GM12878 (cell line): ENCODE data around the gene TIMP2. TPM values are rescaled to one million over a fixed set of nuclear protein-coding genes. Genes with fewer than 3 reads are reported as not detected.

Source experiments
- MTA3 ChIP-seq: IDR thresholded peaks from 2 replicates; pipeline ENCODE4 v1.6.1; 2012; ENCODE audit warnings: low read length, inconsistent platforms, borderline replicate concordance
- ZNF217 ChIP-seq: fragments of 450-650 bp; IDR thresholded peaks from 2 replicates; pipeline ENCODE4 v1.6.1; 2017; ENCODE audit warnings: antibody characterized with exemption, mild to moderate bottlenecking
- polyA plus RNA-seq, 11 experiments: library from polyadenylated mRNA; depleted of rRNA in 4 of 11; unstranded in 6 of 11; stranded (reverse) in 5 of 11; fragments of >200 nt; fragmentation: Nextera tagmentation in 4 of 11; fragmentation: Illumina TruSeq in 1 of 11; extraction: Ambion mirVana in 4 of 11; extraction: Trizol in 1 of 11; gene quantifications; 1 replicate in 1 of 11; 2 replicates in 10 of 11; pipeline versions ENCODE4 v1.2.1 to v1.2.3, GENCODE V29; 2011 to 2016; ENCODE audit warnings: inconsistent platforms in 2 of 11, missing spikeins in 2 of 11, low read depth in 1 of 11
- total RNA-seq, 4 experiments: library from RNA; depleted of rRNA in 3 of 4; stranded (reverse); fragments of >200 nt in 3 of 4; fragmentation: Illumina TruSeq in 1 of 4; extraction: Trizol in 1 of 4; gene quantifications; 2 replicates each; pipeline versions ENCODE4 v1.2.1 to v1.2.3, GENCODE V29; 2013 to 2021
- TF ChIP-seq, protein P1 (sequence below): fragments of 450-650 bp; IDR thresholded peaks from 2 replicates; pipeline ENCODE4 v1.6.1; 2018; ENCODE audit warnings: borderline replicate concordance, mild to moderate bottlenecking; ENCODE audit not compliant: partially characterized antibody
- TF ChIP-seq, protein P2 (sequence below): fragments of 450-650 bp; formaldehyde crosslinking; IDR thresholded peaks from 2 replicates; pipeline ENCODE4 v1.5.0; 2022; ENCODE audit warnings: mild to moderate bottlenecking, missing genetic modification characterization
- TF ChIP-seq, protein P3 (sequence below): fragments of 450-650 bp; formaldehyde crosslinking; IDR thresholded peaks from 2 replicates; pipeline ENCODE4 v1.4.0; 2022; ENCODE audit warnings: mild to moderate bottlenecking, moderate library complexity
- TF ChIP-seq, protein P4 (sequence below): IDR thresholded peaks from 2 replicates; pipeline ENCODE4 v1.6.1; 2011; ENCODE audit warnings: low read depth, low read length, improper control_type of control experiment, borderline replicate concordance

The TIMP2 gene
- total and polyA plus RNA-seq, 10 of the 15 experiments (the other 5 are each of a cell fraction or from before 2014, with no cell fraction given), result 0.03 to 0.41 (median 0.04) TPM; not detected in 7

DNA sequence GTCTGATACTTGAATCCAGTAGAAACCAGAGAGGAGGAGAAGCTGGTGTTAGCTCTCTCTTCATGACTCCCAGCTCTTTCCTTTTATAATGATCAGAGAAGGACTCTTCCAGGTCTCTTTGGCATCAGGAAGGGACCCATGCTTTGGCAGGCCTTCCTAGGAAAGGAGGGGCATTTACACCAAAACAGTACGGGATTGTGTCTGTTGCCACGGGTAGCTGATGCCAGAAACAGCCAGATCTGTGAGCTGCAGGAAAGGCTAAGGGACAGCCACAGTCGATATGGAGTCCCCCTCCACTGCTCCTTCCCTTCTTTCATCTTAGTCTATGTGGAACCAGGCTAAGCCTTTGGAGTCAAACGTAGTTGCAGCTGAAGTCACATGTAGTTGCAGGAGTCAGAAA, 31.5 kb downstream of the TIMP2 start (continued):
- TF ChIP-seq, protein P1, sequence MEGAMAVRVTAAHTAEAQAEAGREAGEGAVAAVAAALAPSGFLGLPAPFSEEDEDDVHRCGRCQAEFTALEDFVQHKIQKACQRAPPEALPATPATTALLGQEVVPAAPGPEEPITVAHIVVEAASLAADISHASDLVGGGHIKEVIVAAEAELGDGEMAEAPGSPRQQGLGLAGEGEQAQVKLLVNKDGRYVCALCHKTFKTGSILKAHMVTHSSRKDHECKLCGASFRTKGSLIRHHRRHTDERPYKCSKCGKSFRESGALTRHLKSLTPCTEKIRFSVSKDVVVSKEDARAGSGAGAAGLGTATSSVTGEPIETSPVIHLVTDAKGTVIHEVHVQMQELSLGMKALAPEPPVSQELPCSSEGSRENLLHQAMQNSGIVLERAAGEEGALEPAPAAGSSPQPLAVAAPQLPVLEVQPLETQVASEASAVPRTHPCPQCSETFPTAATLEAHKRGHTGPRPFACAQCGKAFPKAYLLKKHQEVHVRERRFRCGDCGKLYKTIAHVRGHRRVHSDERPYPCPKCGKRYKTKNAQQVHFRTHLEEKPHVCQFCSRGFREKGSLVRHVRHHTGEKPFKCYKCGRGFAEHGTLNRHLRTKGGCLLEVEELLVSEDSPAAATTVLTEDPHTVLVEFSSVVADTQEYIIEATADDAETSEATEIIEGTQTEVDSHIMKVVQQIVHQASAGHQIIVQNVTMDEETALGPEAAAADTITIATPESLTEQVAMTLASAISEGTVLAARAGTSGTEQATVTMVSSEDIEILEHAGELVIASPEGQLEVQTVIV, result no peak
- TF ChIP-seq, protein P2, sequence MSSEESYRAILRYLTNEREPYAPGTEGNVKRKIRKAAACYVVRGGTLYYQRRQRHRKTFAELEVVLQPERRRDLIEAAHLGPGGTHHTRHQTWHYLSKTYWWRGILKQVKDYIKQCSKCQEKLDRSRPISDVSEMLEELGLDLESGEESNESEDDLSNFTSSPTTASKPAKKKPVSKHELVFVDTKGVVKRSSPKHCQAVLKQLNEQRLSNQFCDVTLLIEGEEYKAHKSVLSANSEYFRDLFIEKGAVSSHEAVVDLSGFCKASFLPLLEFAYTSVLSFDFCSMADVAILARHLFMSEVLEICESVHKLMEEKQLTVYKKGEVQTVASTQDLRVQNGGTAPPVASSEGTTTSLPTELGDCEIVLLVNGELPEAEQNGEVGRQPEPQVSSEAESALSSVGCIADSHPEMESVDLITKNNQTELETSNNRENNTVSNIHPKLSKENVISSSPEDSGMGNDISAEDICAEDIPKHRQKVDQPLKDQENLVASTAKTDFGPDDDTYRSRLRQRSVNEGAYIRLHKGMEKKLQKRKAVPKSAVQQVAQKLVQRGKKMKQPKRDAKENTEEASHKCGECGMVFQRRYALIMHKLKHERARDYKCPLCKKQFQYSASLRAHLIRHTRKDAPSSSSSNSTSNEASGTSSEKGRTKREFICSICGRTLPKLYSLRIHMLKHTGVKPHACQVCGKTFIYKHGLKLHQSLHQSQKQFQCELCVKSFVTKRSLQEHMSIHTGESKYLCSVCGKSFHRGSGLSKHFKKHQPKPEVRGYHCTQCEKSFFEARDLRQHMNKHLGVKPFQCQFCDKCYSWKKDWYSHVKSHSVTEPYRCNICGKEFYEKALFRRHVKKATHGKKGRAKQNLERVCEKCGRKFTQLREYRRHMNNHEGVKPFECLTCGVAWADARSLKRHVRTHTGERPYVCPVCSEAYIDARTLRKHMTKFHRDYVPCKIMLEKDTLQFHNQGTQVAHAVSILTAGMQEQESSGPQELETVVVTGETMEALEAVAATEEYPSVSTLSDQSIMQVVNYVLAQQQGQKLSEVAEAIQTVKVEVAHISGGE (CRISPR knock-in tag), result no peak
- TF ChIP-seq MTA3, result no peak
- TF ChIP-seq ZNF217, result no peak
- TF ChIP-seq, protein P3, sequence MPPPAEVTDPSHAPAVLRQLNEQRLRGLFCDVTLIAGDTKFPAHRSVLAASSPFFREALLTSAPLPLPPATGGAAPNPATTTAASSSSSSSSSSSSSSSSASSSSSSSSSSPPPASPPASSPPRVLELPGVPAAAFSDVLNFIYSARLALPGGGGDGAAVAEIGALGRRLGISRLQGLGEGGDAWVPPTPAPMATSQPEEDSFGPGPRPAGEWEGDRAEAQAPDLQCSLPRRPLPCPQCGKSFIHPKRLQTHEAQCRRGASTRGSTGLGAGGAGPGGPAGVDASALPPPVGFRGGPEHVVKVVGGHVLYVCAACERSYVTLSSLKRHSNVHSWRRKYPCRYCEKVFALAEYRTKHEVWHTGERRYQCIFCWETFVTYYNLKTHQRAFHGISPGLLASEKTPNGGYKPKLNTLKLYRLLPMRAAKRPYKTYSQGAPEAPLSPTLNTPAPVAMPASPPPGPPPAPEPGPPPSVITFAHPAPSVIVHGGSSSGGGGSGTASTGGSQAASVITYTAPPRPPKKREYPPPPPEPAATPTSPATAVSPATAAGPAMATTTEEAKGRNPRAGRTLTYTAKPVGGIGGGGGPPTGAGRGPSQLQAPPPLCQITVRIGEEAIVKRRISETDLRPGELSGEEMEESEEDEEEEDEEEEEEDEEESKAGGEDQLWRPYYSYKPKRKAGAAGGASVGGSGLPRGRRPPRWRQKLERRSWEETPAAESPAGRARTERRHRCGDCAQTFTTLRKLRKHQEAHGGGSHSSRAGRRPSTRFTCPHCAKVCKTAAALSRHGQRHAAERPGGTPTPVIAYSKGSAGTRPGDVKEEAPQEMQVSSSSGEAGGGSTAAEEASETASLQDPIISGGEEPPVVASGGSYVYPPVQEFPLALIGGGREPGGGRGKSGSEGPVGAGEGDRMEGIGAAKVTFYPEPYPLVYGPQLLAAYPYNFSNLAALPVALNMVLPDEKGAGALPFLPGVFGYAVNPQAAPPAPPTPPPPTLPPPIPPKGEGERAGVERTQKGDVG (CRISPR knock-in tag), result no peak
- TF ChIP-seq, protein P4, sequence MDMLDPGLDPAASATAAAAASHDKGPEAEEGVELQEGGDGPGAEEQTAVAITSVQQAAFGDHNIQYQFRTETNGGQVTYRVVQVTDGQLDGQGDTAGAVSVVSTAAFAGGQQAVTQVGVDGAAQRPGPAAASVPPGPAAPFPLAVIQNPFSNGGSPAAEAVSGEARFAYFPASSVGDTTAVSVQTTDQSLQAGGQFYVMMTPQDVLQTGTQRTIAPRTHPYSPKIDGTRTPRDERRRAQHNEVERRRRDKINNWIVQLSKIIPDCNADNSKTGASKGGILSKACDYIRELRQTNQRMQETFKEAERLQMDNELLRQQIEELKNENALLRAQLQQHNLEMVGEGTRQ, result no peak
